Panc1 (cell line): Measurements from ENCODE around the gene CLDN34. TPM values are rescaled to one million over a fixed set of nuclear protein-coding genes. Genes with fewer than 3 reads are reported as not detected.
A peak's percentile ranks its signal among the peaks of the same experiment; 100 is the strongest.

ENCODE experiments used
- ATAC-seq: fragments of 200-7000 bp; cut with Tn5 transposase; 2 replicates; pipeline ENCODE4 v1.9.1; 2020; ENCODE audit warnings: mild to moderate bottlenecking, moderate library complexity
- BruUV-seq: library from RNA; stranded (reverse); fragments of 400-500 nt; replicated peaks from 2 replicates; lab custom pipeline; 2021; lab: Mats Ljungman, UMichigan
- CTCF ChIA-PET: fragments of 300-600 bp; sonication (Branson Sonifier 250); formaldehyde crosslinking; loops from one replicate; lab custom pipeline; 2022; ENCODE audit warnings: antibody characterized with exemption; lab: Charles Lee
- POLR2A ChIA-PET: fragments of 300-600 bp; sonication (Branson Sonifier 250); formaldehyde crosslinking; loops from one replicate; lab custom pipeline; 2022; ENCODE audit warnings: antibody characterized with exemption; lab: Charles Lee
- DNase-seq: peaks from one replicate; pipeline ENCODE4 v3.0.0-alpha.2; 2010; ENCODE audit warnings: low read depth, low spot score
- H3K27ac ChIP-seq: 2 replicates; pipeline ENCODE4 v1.5.1; 2011; ENCODE audit warnings: mild to moderate bottlenecking, low read length, inconsistent platforms
- H3K27me3 ChIP-seq: fragments of 200-500 bp; sonication (Bioruptor generic); 2 replicates; pipeline ENCODE4 v1.6.0; 2014; ENCODE audit warnings: low read length, inconsistent platforms; ENCODE audit not compliant: control insufficient read depth, insufficient read depth
- H3K36me3 ChIP-seq: fragments of 200-500 bp; sonication (Bioruptor generic); 2 replicates; pipeline ENCODE4 v1.5.1; 2014; ENCODE audit warnings: inconsistent platforms, mild to moderate bottlenecking, low read length, moderate library complexity; ENCODE audit not compliant: control insufficient read depth, insufficient read depth
- H3K4me1 ChIP-seq: 2 replicates; pipeline ENCODE4 v1.5.1; 2011; ENCODE audit warnings: inconsistent platforms, mild to moderate bottlenecking, low read length, moderate library complexity; ENCODE audit not compliant: control insufficient read depth, insufficient read depth
- H3K4me3 ChIP-seq, 2 experiments: 2 replicates each; pipeline ENCODE4 v1.5.1; 2011 to 2012; ENCODE audit warnings: low read depth in 2 of 2, low read length in 2 of 2, mild to moderate bottlenecking in 2 of 2, inconsistent platforms in 1 of 2, moderate library complexity in 1 of 2
- H3K9me3 ChIP-seq: fragments of 200-500 bp; sonication (Bioruptor generic); 2 replicates; pipeline ENCODE4 v1.5.1; 2014; ENCODE audit warnings: low read depth, mild to moderate bottlenecking, inconsistent platforms, low read length, moderate library complexity; ENCODE audit not compliant: control insufficient read depth, insufficient read depth
- CTCF ChIP-seq: fragments of 450-650 bp; IDR thresholded peaks from 2 replicates; pipeline ENCODE4 v1.5.1; 2017; ENCODE audit warnings: mild to moderate bottlenecking
- POLR2AphosphoS5 ChIP-seq: IDR thresholded peaks from 2 replicates; pipeline ENCODE4 v1.6.1; 2012; ENCODE audit warnings: mild to moderate bottlenecking, low read depth, low read length, moderate library complexity
- REST ChIP-seq, 2 experiments: IDR thresholded peaks; 2 replicates each; pipeline ENCODE4 v1.6.1; 2011 to 2012; ENCODE audit warnings: low read depth in 2 of 2, control low read depth in 1 of 2, low read length in 1 of 2, mild to moderate bottlenecking in 1 of 2, moderate library complexity in 1 of 2; ENCODE audit not compliant: insufficient read depth in 1 of 2
- SIN3A ChIP-seq: IDR thresholded peaks from 2 replicates; pipeline ENCODE4 v1.6.1; 2012; ENCODE audit warnings: low read depth, mild to moderate bottlenecking, low read length, moderate library complexity, borderline replicate concordance; ENCODE audit not compliant: insufficient read depth
- TCF7L2 ChIP-seq: IDR thresholded peaks from 2 replicates; pipeline ENCODE4 v1.6.1; 2011; ENCODE audit warnings: mild to moderate bottlenecking, low read depth, low read length, inconsistent platforms
- in situ Hi-C: cut with HindIII; loops from 2 replicates; pipeline ENCODE4 v1.10.0; 2016; ENCODE audit warnings: low sequenced_read_pairs, low pct_unique_long_range_greater_than_20kb
- intact Hi-C: fragments of 100-400 bp; cut with micrococcal nuclease; formaldehyde crosslinking; loops from one replicate; pipeline ENCODE4 v1.10.0; 2022; ENCODE audit not compliant: unreplicated experiment
- total RNA-seq: library from RNA; stranded (reverse); gene quantifications from one replicate; pipeline ENCODE4 v1.2.1, GENCODE V29; 2021; ENCODE audit not compliant: unreplicated experiment

CLDN34 gene
- total RNA-seq, 1 experiment from 2014 or later, result not detected

DNA sequence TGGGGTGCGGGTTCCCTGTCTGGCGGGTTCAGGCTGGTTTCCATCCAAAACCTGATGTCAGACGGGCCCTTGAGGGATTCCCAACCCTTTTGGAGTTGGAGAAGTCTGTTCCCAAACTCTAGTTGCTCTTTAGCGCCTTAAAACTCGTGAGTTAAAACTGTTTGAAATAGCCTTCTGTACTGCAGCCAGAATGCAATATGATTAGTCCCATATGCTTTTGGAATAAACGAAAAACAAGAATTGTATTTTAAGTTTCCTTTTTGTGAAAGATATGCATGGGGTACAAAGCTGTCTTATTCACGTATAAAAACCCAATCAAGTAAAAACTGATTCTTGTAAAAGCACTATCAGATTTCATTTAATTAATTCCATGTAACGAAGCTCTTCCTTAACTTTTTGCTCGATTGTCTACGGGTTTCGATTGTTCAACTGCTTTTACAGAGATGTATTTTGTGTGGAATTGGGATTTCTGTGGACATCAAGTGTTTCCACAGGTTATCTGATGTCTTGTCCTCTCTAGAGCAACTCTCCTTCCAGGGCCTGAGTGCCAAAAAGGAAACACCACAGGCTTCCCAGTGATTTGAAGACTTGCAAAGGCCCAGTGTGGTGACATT, 49.5 kb downstream of the CLDN34 start:
- TSS peak; percentile 77 for BruUV-seq
- POLR2A ChIA-PET, result no interaction called here

DNA sequence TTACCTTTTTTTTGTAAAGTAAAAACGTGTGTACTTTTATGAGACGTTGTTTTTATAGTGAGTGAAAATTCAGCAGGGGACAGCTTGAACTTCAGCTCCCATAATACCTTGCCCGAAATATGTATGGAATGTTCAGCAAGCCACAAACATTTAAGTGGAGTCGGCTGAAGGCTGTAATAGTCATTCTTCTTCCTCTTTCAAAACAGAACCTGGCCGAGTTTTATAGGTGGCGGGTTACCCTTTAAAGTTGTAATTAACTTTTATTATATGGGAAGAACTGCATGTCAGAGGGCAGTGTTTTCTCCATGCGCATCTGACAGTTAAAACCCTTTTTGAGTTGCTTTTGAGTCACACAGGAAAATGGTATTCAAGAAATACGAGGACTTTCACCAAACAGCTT, 50.7 kb downstream of the CLDN34 start:
- TF ChIP-seq TCF7L2 (peak; percentile 84), SIN3A (no peak)
- Histone ChIP-seq H3K4me1 (no peaks in the 10 kb centered on the region; the same call in 1 of the 2 replicates), H3K27me3 (no peaks in the 10 kb centered on the region), H3K9me3 (no peaks in the 10 kb centered on the region), H3K36me3 (no peaks in the 10 kb centered on the region; the same call in 1 of the 2 replicates), H3K27ac (peak overlapping the region; percentile 68; the same call in 1 of the 2 replicates), H3K4me3 (peak overlapping the region; percentile 18 to 53; a peak in 2 of 4 replicates)
- intact Hi-C loops, result no loop called here
- ATAC-seq (0 out of 2 replicates have a peak, but pooled peaks have one; percentile 31), DNase-seq (no peak)
- in situ Hi-C loops, result no loop called here
- no TSS peak for BruUV-seq
- ChIA-PET CTCF (no interaction called here), POLR2A (interaction anchor here (0.7 kb wide), 1 partner anchor 56 kb away, joined by 3 read pairs; no protein-coding TSS in a partner anchor)

More for the DNA sequence above, 49.5 kb downstream of the CLDN34 start:
- no peaks in the 10 kb centered on the region; the same call in 1 of the 2 replicates for H3K36me3 ChIP-seq
- DNase-seq (no peak), ATAC-seq (no peak)
- TF ChIP-seq SIN3A (no peak), POLR2AphosphoS5 (no peak), REST (IDR thresholded peaks at IDR 0.05; ENCODE audit: insufficient read depth in 1 of 2, low read depth in 2 of 2, low read length in 1 of 2) (no peak), CTCF (no peak), TCF7L2 (no peak)
- CTCF ChIA-PET, result no interaction called here
- in situ Hi-C loops (no loop called here), intact Hi-C loops (no loop called here)
- peak overlapping the region; percentile 68 for H3K27ac ChIP-seq
- no peaks in the 10 kb centered on the region for H3K27me3 ChIP-seq
- H3K4me1 ChIP-seq, result no peaks in the 10 kb centered on the region; the same call in 1 of the 2 replicates
- H3K9me3 ChIP-seq, result no peaks in the 10 kb centered on the region
- H3K4me3 ChIP-seq, result peak overlapping the region; percentile 53 to 55

Other genes starting within 250 kb of the CLDN34 start
- not detected for gene GPR143, start 201.5 kb upstream of the CLDN34 start, total RNA-seq
- gene SHROOM2, start 180.9 kb upstream of the CLDN34 start, total RNA-seq, result 0.72 TPM
- 2.5 TPM for gene CLCN4, start 189.6 kb downstream of the CLDN34 start, total RNA-seq